ENCODE measurements around the gene USP34. TPM values are rescaled to one million over a fixed set of nuclear protein-coding genes. Genes with fewer than 3 reads are reported as not detected.
A peak's percentile ranks its signal among the peaks of the same experiment; 100 is the strongest.

USP34 gene
- total and polyA plus RNA-seq, 9 of the 15 experiments (the other 6 are each of a cell fraction or from before 2014, with no cell fraction given): 19.8 to 108 (median 67.8) TPM

DNA sequence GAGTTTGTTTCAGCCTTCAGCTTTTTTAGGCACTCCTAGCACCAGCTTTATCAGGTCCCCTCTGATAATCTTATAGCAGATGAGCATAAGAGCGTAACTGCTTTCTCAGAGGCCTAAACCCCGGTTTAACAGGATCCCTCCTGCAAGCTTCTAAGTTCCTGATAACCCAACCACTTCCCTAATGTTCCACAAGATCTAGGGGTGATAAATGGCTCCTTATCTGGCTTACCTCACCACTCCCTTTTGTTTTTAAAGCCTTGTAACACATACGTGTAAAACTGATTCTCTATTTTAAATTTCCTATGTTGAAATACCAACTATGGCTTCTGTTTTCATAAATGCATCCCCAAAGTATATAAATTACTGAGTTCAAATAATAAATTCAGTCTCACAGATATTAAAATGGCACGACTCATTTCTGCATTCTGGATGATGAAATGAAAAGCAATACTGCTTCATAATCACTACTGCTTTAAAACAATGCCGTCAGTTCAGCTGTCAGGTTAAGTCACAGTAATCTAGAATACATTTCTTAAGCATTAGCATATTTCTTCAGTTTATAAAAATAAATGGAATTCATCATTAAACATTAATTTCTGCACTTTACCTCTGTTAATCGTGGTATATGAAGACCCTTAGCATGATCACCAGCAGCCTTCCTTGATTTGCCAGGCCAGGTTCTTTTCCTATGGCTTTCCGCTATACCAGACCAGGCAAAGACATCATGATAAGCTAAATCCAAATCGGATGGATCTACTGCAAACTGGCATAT, 182.6 kb downstream of the USP34 start (continued):
- TF ChIP-seq, protein P1, sequence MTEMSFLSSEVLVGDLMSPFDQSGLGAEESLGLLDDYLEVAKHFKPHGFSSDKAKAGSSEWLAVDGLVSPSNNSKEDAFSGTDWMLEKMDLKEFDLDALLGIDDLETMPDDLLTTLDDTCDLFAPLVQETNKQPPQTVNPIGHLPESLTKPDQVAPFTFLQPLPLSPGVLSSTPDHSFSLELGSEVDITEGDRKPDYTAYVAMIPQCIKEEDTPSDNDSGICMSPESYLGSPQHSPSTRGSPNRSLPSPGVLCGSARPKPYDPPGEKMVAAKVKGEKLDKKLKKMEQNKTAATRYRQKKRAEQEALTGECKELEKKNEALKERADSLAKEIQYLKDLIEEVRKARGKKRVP (CRISPR knock-in tag; IDR thresholded peaks at IDR 0.05): peak; percentile 96
- TF ChIP-seq PYGO2 (tag; IDR thresholded peaks at IDR 0.05): peak; percentile 79; the same call in 1 of the 2 replicates
- TF ChIP-seq ZNF518B (CRISPR knock-in tag; IDR thresholded peaks at IDR 0.05): no peak
- TF ChIP-seq MTA2 (IDR thresholded peaks at IDR 0.05; ENCODE audit: low read depth): peak; percentile 84
- TF ChIP-seq SNRNP70 (optimal IDR thresholded peaks at IDR 0.05; ENCODE audit: low read depth, low read length): no peak
- peak; percentile 80 for TF ChIP-seq ESRRA (IDR thresholded peaks at IDR 0.05; ENCODE audit: borderline replicate concordance, low read depth)
- no peak for TF ChIP-seq ZNF780A (CRISPR knock-in tag; IDR thresholded peaks at IDR 0.05)
- no peak for TF ChIP-seq FOXP1 (CRISPR knock-in tag; IDR thresholded peaks at IDR 0.05)
- no peak for TF ChIP-seq ZBTB1 (CRISPR knock-in tag; IDR thresholded peaks at IDR 0.05; ENCODE audit: borderline replicate concordance, low read depth)
- TF ChIP-seq CTBP1 (IDR thresholded peaks at IDR 0.05; ENCODE audit: borderline replicate concordance): peak; percentile 96
- TF ChIP-seq, protein P2, sequence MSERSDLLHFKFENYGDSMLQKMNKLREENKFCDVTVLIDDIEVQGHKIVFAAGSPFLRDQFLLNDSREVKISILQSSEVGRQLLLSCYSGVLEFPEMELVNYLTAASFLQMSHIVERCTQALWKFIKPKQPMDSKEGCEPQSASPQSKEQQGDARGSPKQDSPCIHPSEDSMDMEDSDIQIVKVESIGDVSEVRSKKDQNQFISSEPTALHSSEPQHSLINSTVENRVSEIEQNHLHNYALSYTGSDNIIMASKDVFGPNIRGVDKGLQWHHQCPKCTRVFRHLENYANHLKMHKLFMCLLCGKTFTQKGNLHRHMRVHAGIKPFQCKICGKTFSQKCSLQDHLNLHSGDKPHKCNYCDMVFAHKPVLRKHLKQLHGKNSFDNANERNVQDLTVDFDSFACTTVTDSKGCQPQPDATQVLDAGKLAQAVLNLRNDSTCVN (CRISPR knock-in tag; IDR thresholded peaks at IDR 0.05): 0 out of 2 replicates have a peak, but pooled peaks have one; percentile 53
- no peak for TF ChIP-seq GTF2F1 (IDR thresholded peaks at IDR 0.05; ENCODE audit: low read depth, low read length)
- TF ChIP-seq ZNF143 (CRISPR knock-in tag; IDR thresholded peaks at IDR 0.05): no peak
- TF ChIP-seq NCOA1 (IDR thresholded peaks at IDR 0.05; ENCODE audit: low read depth): peak; percentile 86
- no peak for TF ChIP-seq TGIF2 (CRISPR knock-in tag; IDR thresholded peaks at IDR 0.05)
- no peak for TF ChIP-seq AFF4 (CRISPR knock-in tag; IDR thresholded peaks at IDR 0.05)
- no peak for TF ChIP-seq PURB (CRISPR knock-in tag; IDR thresholded peaks at IDR 0.05; ENCODE audit: low read depth)
- peak; percentile 85; the same call in 1 of the 2 replicates for TF ChIP-seq JUND (IDR thresholded peaks at IDR 0.05; ENCODE audit: borderline replicate concordance, low read depth, low read length)
- TF ChIP-seq JUND (tag; IDR thresholded peaks at IDR 0.05; ENCODE audit: borderline replicate concordance, low read depth, low read length): peak; percentile 86

All from K562 (cell line).